Activated naive CD4-positive, alpha-beta T cell treated with anti-CD3 and anti-CD28 coated beads, Interleukin-2, amount 50 U/mL, for 72 hours (primary cell): Measurements from ENCODE around the gene AMN1. TPM values are rescaled to one million over a fixed set of nuclear protein-coding genes. Genes with fewer than 3 reads are reported as not detected.
A peak's percentile ranks its signal among the peaks of the same experiment; 100 is the strongest.
"Not testable (repeated sequence)": the region's sequence is repeated elsewhere in the genome, so short reads cannot be mapped to it uniquely, and the experiment has no call there.

Source experiments
- ATAC-seq, 2 donors: fragments of 150-1000 bp; cut with Tn5 transposase; 2 replicates each; pipeline ENCODE4 v1.10.0; 2021; ENCODE audit warnings: mild to moderate bottlenecking in 2 of 2, moderate library complexity in 2 of 2
- DNase-seq, 2 donors: peaks; one replicate each; pipeline ENCODE4 v3.0.0; 2021 to 2022; ENCODE audit warnings: low spot score in 2 of 2
- H3K27ac Mint-ChIP-seq, 2 donors: one replicate each; pipeline ENCODE4 v1.8.0; 2022; ENCODE audit warnings: mild to moderate bottlenecking in 2 of 2, mixed read lengths in 2 of 2
- H3K36me3 Mint-ChIP-seq, 2 donors: one replicate each; pipeline ENCODE4 v1.8.0; 2022; ENCODE audit warnings: mixed read lengths in 2 of 2
- H3K9me3 Mint-ChIP-seq, 2 donors: one replicate each; pipeline ENCODE4 v1.8.0; 2022; ENCODE audit warnings: mixed read lengths in 2 of 2
- total RNA-seq, 2 donors: library from RNA; stranded (reverse); gene quantifications; one replicate each; pipeline ENCODE4 v1.2.3, GENCODE V29; 2022

The AMN1 gene
- total RNA-seq, 2 donors from 2014 or later, result 4.8 to 18.8 TPM

DNA sequence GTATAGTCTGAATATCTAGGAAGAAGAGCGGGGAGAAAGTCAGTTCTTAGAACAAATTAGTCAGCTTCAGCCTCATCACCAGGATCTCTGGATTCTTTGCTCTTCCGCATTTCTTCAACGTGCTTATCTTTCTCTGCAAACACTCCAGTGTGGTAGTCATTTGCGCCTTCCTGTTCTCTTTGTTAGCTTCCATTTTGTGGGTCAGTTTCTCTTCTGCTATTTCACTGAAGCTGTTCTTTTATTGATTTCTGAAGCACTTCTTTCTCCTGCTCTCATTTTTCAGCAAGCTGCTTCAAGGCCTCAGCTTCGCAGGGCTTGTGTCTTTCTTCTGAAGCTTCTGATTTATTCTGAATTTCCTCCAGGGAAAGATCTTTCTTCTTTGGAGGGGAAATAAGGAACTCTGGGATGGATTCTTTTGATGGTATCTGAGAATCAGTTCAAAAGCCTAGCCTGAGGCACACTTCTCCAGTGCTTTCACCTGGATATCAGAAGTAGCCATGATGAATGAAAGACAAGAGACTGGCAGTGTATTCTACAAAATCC lies 13.5 kb downstream of the AMN1 start:
- ATAC-seq (peak in 1 of 2 donors; percentile 24), DNase-seq (no peak)
- H3K27ac Mint-ChIP-seq, result no peak overlapping the region
- H3K36me3 Mint-ChIP-seq, result peaks cover 34% of the 10 kb centered on the region in 2 donors
- H3K9me3 Mint-ChIP-seq, result peaks cover 10 to 19% of the 10 kb centered on the region in 2 donors

DNA sequence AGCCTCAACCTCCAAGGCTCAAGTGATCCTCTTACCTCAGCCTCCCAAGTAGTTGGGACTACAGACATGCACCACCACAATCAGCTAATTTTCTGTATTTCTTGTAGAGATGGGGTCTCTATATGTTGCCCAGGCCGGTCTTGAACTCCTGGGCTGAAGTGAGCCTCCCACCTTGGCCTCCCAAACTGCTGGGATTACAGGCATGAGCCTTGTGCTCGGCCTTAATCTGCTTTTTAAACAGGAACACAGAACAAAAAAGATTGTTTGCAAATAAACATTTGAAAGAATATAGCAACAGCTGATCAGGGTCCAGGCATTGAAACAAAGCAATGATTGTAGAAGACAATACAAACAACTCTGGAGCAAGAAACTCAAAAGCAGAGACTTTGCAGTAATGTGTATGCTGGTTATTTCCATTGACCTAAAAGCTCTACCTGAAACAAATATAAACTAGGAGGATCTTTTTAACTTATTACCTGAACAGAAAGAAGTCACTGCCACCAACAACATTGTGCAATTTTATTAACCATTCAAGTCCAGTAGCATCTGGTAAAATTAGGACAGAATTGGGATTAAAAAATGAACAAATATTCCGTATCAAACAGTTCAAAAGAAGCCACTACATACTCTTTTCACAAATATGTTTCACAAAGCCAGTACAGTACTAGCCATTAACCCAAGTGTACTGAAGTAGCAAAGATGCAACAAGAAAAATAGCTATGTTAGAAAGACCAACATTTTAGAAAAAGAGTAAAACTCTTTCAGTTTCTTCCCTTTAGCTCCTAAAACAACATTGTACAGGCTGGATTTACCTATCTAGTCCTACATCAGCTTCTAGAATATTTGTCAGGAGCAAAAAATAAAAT lies 14.2 kb downstream of the AMN1 start:
- ATAC-seq (no peak), DNase-seq (no peak)
- Mint-ChIP-seq H3K36me3 (peaks cover 39 to 41% of the 10 kb centered on the region in 2 donors), H3K9me3 (peaks cover 10 to 19% of the 10 kb centered on the region in 2 donors), H3K27ac (no peak overlapping the region)

DNA sequence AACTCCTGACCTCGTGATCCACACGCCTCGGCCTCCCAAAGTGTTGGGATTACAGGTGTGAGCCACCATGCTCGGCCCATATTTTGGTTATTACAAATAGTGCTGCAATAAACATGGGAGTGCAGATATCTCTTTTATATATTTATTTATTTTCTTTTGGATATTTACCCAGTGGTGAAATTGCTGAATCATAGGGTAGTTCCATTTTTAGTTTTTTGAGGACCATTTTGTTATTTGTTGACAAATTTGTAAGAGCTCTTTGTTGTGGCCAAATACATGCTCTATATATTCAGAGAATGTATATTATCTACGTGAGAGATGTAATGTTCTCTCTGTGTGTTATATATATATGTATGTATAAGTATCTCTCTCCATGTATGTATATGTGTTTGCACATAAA lies 15.9 kb downstream of the AMN1 start:
- Mint-ChIP-seq H3K9me3 (peaks cover 9 to 16% of the 10 kb centered on the region in 2 donors), H3K27ac (no peak overlapping the region), H3K36me3 (peaks cover 38 to 41% of the 10 kb centered on the region in 2 donors)
- no peak for ATAC-seq
- no peak for DNase-seq

DNA sequence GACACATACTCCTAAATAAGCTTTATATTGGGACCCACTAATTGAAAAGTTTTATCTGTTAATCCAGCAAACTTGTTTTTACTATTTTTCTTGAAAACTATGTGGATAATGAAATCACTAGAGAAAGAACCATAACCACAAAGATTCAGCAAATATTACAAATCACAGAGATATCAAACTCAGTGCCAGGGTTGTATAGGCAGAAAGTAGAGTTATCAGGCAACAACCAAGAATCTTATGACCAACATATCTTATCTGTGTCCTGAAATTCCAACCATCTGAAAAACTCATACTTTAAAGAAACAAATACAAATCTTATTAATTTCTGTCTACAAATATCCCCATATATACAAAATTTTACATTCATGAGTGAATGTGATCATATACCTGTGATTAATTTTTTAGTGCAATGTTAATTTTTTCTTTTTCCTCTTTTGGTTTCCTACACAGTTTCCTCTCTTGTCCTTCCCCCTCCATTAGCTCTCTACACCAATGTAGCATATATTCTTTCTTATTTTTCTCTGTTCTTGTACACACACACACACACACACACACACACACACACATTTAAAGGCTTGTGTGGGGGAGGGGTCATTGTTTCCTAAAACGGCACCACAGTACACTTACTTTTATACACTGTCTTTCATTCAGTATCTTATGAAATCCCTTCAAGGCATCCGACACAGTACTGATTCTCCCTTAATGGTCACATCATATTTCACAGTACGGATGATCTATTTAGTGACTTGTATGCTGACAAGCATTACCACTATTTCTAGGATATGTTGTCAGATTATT lies 18.6 kb downstream of the AMN1 start:
- peaks cover 40 to 42% of the 10 kb centered on the region in 2 donors for H3K36me3 Mint-ChIP-seq
- H3K9me3 Mint-ChIP-seq, result peaks cover 3 to 14% of the 10 kb centered on the region in 2 donors
- no peak overlapping the region for H3K27ac Mint-ChIP-seq
- DNase-seq, result no peak
- ATAC-seq, result no peak

DNA sequence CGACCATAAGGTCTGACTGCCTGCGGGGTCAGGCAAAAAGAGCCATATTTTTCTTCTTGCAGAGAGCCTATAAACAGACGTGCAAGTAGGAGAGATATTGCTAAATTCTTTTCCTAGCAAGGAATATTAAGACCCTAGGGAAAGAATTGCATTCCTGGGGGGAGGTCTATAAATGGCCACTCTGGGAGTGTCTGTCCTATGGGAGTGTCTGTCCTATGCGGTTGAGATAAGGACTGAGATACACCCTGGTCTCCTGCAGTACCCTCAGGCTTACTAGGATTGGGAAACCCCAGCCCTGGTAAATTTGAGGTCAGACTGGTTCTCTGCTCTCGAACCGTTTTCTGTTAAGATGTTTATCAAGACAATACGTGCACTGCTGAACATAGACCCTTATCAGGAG lies 20.7 kb downstream of the AMN1 start:
- peaks cover 33 to 37% of the 10 kb centered on the region in 2 donors for H3K36me3 Mint-ChIP-seq
- not testable (repeated sequence) for H3K27ac Mint-ChIP-seq, ATAC-seq, DNase-seq
- H3K9me3 Mint-ChIP-seq, result peaks cover 3 to 14% of the 10 kb centered on the region in 2 donors

DNA sequence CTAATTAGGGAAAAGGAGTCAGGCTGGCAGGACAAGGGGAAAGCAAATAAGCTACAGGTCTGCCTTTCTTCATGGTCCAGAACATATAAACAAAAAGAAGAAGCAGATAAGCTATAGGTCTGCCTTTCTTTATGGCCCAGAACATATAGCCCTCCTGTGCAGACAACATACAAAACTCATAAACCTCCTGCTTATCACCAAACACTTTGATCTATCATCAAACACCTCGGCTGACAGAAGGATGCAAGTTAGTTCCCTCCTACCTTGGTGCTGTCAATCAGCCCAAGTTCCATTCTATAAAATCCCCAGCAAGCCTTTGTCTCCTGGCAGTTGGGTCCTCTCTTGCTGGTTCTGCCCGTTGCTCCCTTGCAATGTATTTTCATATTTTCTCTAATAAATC lies 23.2 kb downstream of the AMN1 start:
- DNase-seq (no peak), ATAC-seq (no peak)
- Mint-ChIP-seq H3K27ac (no peak overlapping the region), H3K9me3 (peaks cover 3 to 11% of the 10 kb centered on the region in 2 donors), H3K36me3 (peaks cover 33 to 35% of the 10 kb centered on the region in 2 donors)

DNA sequence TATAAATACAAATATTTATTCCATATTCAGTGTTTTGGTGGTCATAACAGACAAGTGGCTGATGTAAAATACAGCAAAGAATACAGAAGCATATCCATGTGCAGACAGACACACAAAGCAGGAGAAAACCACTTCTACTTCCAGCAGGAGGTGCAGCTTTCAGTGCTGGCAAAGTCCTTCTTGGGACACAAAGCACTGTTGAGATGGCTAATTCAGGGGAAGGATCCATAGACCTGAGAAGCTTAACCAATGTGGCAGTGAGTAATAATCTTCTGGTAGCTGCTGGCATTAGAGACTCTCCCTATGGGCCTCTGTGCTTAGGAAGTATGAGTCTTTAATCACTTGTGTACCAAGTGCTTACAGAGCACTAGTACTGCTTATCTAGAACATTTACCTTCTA lies 26.8 kb downstream of the AMN1 start:
- Mint-ChIP-seq H3K9me3 (no peaks in the 10 kb centered on the region), H3K27ac (no peak overlapping the region), H3K36me3 (peaks cover 11% of the 10 kb centered on the region in 2 donors)
- no peak for ATAC-seq
- DNase-seq, result no peak

DNA sequence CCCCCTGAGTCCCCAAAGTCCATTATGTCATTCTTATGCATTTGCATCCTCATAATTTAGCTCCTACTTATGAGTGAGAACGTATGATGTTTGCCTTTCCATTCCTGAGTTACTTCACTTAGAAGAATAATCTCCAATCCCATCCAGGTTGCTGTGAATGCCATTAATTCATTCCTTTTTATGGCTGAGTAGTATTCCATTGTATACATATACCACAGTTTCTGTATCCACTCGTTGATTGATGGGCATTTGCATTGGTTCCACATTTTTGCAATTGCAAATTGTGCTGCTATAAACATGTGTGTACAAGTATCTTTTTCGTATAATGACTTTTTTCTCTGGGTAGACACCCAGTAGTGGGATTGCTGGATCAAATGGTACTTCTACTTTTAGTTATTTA lies 38.9 kb downstream of the AMN1 start:
- peaks cover 20 to 44% of the 10 kb centered on the region in 2 donors for H3K36me3 Mint-ChIP-seq
- DNase-seq, ATAC-seq, H3K27ac Mint-ChIP-seq, H3K9me3 Mint-ChIP-seq: not testable (repeated sequence)

DNA sequence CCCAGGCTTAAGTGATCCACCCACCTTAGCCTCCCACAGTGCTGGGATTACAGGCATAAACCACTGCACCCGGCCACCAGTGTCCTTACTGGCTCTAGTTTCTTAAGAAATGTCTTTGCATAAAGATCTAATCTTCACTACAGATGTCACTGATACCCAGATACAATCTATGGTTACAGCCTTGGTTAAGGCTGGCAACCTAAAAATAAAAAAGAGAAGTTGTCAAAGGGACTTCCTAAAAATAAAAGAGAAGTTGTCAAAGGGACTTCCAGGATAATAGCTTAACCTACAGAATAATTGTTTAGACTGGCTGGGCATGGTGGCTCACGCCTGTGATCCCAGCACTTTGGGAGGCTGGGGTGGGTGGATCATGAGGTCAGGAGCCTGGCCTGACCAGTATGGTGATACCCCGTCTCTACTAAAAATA lies 41.7 kb downstream of the AMN1 start:
- DNase-seq, result no peak
- Mint-ChIP-seq H3K9me3 (peaks cover 0 to 11% of the 10 kb centered on the region in 2 donors), H3K27ac (peak overlapping the region in 1 of 2 donors; percentile 14), H3K36me3 (peaks cover 27 to 58% of the 10 kb centered on the region in 2 donors)
- ATAC-seq, result peak in 1 of 2 donors; percentile 28

DNA sequence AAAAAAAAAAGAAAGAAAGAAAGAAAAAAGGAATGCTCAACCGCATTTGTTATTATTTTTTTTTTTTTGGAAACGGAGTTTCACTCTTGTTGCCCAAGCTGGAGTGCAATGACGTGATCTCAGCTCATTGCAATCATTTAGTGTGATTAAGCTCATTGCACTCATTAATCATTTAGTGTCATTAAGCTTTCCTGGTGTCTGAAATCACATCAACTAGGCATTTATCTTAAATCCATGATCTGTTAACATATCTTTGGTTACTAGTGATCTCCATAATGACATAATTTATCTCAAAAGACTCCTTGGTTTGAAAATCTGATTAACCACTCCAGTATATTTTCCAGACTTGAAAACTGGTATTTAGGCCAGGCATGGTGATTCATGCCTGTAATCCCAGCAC lies 43.0 kb downstream of the AMN1 start:
- no peak for DNase-seq
- Mint-ChIP-seq H3K36me3 (peaks cover 27 to 56% of the 10 kb centered on the region in 2 donors), H3K27ac (no peak overlapping the region), H3K9me3 (peaks cover 0 to 6% of the 10 kb centered on the region in 2 donors)
- no peak for ATAC-seq

DNA sequence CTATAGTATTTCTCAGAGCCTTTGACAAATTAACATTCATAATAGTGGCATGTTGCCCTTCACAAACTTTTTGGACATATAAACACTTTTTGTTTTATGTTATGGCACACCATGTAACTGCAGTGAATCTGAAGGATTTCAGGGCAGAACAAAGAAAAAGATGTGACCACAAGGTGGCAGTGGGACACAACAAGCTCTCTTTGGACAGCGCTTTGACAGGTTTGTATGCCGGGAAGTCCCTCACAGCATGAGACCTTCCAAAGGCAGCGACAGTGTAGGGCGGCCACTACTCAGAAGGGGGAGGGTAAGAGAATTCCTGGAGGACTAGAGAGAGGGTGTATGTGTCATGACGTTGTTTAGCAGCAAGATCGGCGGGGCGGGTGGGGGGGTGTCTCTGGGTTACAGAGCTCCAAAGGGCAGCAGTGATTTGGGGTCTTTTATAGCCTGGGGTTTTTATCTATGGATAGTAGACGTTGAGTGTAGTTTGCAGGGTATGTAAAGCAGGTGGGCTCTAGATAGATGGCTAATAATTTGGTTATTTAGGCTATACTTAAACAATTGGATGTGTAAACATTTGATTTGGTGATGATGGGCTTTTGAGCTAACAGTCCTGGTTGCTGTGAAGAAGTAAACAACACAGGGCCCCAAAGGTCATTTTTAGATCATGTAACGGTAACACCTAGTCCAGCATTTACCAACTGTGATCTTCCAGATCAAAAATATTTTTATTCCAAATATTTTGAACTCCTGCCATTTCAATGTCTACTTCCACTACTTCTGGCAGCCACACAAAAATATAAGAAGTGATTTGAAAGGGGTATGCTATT lies 46.5 kb downstream of the AMN1 start:
- ATAC-seq, result peak; percentile 74 to 95
- peak; percentile 62 to 67 for DNase-seq
- H3K27ac Mint-ChIP-seq, result peak overlapping the region; percentile 61 to 66
- peaks cover 0 to 6% of the 10 kb centered on the region in 2 donors for H3K9me3 Mint-ChIP-seq
- peaks cover 19 to 44% of the 10 kb centered on the region in 2 donors for H3K36me3 Mint-ChIP-seq

DNA sequence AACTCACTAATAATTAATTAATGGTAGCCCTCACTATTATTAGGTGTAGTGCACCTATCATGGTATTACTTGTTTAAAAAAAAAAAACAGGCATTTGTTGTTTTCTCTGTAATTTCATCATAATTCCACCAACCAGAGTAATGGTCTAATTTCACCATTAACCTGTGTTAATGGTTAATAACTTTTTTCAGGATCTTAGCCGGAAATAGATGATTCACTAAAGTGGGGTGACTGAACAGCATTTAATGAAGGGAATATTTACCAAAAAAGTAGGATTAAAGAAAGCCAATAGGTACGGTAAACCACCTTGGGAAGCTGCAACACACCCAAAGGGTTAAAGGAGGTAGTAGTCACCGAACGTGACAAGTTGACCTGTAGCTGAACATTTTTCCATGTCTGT lies 56.3 kb downstream of the AMN1 start:
- no peak overlapping the region for H3K27ac Mint-ChIP-seq
- H3K36me3 Mint-ChIP-seq, result peaks cover 8 to 10% of the 10 kb centered on the region in 2 donors
- ATAC-seq (no peak), DNase-seq (no peak)
- no peaks in the 10 kb centered on the region for H3K9me3 Mint-ChIP-seq

DNA sequence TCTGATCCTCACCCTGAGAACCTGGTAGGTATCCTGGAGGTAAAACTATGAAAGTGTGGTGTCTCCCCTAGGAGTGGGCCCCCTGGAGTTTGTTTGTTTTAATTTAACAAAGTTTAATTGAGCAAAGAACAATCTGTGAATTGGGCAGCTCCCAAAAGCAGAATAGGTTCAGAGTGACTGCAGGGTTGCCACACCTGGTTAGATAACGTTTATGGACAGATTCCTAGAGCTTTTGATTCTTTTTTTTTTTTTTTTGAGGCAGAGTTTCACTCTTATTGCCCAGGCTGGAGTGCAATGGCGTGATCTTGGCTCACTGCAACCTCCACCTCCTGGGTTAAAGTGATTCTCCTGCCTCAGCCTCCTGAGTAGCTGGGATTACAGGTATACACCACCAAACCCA lies 59.2 kb downstream of the AMN1 start:
- H3K9me3 Mint-ChIP-seq, H3K27ac Mint-ChIP-seq, H3K36me3 Mint-ChIP-seq, ATAC-seq, DNase-seq: not testable (repeated sequence)

DNA sequence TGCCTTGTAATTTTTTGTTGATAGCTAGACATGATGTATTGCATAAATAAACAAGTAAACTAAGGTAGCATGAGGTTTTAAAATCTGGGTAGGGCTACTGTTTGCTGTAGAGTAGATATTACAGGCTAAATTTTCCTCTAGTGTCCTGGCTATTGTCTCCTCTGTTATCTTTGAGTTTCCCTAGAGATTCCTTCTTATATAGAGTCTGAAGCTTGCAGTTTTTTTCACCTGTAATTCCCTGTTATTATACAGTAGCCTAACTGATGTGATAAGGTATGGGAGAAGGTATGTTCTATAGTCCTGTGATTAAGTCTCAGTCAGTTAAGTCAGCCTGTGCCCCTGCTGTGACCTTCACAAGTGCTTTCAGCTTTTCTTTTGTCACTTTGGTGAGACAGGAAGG lies 59.8 kb downstream of the AMN1 start:
- ATAC-seq (no peak), DNase-seq (no peak)
- H3K27ac Mint-ChIP-seq, result no peak overlapping the region
- H3K9me3 Mint-ChIP-seq, result peaks cover 0 to 4% of the 10 kb centered on the region in 2 donors
- H3K36me3 Mint-ChIP-seq, result peaks cover 6 to 10% of the 10 kb centered on the region in 2 donors

DNA sequence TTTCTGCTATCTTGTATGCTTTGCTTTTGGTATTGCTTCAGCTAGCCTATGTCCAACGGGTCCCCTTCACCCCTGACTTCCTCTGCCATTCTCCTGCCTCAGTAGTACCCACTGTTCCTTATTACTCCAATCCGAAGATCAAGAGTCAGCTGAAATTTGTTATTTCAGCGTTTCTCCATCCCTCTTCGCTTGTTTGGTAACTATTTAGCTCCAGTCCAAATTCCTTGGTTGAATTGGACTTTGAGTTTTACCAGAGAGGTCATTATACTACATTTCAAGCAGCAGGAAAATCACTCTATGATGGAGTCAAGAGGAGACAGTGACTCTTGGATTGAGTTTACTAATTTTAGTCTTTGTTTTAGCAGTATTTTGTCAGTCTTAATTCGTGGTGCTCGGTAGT lies 64.8 kb downstream of the AMN1 start:
- Mint-ChIP-seq H3K36me3 (peaks cover 4 to 5% of the 10 kb centered on the region in 2 donors), H3K9me3 (peaks cover 0 to 4% of the 10 kb centered on the region in 2 donors), H3K27ac (peak overlapping the region in 1 of 2 donors; percentile 70)
- ATAC-seq, result no peak
- DNase-seq, result no peak

DNA sequence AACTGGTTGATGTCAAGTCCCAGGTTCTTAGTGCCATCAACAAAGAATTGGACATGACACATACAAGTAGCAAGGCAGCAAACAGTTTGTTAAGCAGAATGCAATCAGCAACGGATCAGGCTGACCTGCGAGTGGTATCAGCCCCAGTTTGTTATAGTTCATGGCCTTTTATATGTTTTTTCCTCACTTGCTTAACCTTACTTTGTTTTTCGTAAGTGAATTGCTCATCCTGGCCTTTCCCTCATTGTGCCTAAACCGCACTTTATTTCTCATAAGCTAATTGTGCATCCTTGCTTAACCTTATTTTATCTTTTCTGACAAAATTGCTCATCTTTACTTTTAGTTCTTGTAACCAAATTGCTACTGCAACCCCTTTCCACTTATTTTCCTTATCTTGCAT lies 65.2 kb downstream of the AMN1 start:
- Mint-ChIP-seq H3K36me3 (peaks cover 0 to under 1% of the 10 kb centered on the region in 2 donors), H3K9me3 (peaks cover 0 to 4% of the 10 kb centered on the region in 2 donors), H3K27ac (no peak overlapping the region)
- ATAC-seq (no peak), DNase-seq (no peak)
